ENCODE data around the gene TNFSF13B. TPM values are rescaled to one million over a fixed set of nuclear protein-coding genes. Genes with fewer than 3 reads are reported as not detected.
A peak's percentile ranks its signal among the peaks of the same experiment; 100 is the strongest.

The TNFSF13B gene
- total and polyA plus RNA-seq, 10 donors: 7.7 to 82.1 (median 31.0) TPM

DNA sequence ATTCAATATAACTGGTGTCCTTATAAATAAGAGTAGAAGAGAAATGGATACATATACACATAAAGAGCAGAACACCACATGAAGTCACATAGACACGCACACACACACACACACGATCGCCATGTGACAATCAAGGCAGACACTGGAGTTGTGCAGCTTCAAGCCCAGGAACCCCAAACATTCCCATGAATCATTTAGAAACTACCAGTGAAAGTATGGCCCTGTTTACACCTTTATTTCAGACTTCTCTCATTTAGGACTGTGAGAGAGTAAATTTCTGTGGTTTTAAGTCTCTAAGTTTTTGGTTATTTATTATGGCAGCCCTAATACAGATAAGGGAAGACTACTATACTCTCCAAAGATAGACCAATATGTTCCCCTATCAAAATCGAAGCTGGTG is 20.4 kb upstream of the TNFSF13B start:
- no peak overlapping the region for H3K27ac ChIP-seq
- DNase-seq: no peak
- TF ChIP-seq POLR2AphosphoS5 (IDR thresholded peaks at IDR 0.05) (no peak), POLR2A (IDR thresholded peaks at IDR 0.05) (no peak)
- TF ChIP-seq, protein P1, sequence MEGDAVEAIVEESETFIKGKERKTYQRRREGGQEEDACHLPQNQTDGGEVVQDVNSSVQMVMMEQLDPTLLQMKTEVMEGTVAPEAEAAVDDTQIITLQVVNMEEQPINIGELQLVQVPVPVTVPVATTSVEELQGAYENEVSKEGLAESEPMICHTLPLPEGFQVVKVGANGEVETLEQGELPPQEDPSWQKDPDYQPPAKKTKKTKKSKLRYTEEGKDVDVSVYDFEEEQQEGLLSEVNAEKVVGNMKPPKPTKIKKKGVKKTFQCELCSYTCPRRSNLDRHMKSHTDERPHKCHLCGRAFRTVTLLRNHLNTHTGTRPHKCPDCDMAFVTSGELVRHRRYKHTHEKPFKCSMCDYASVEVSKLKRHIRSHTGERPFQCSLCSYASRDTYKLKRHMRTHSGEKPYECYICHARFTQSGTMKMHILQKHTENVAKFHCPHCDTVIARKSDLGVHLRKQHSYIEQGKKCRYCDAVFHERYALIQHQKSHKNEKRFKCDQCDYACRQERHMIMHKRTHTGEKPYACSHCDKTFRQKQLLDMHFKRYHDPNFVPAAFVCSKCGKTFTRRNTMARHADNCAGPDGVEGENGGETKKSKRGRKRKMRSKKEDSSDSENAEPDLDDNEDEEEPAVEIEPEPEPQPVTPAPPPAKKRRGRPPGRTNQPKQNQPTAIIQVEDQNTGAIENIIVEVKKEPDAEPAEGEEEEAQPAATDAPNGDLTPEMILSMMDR (IDR thresholded peaks at IDR 0.05 in 8 of 11, conservative IDR thresholded peaks at IDR 0.05 in 3 of 11): no peak
- intact Hi-C loops (cut with DNase I; ENCODE audit: low total_unique reads): no loop called here
- peaks cover 0 to 50% (median 34%) of the 10 kb centered on the region in 8 donors for H3K9me3 ChIP-seq
- H3K4me3 ChIP-seq: no peak overlapping the region
- no peaks in the 10 kb centered on the region for H3K4me1 ChIP-seq
- no peaks in the 10 kb centered on the region for H3K36me3 ChIP-seq
- WGBS, 5 donors: 64 to 73% (median 66%) methylated on average over 4 of the region's 4 CpGs
- H3K27me3 ChIP-seq (replicated peaks in 1 of 7): no peaks in the 10 kb centered on the region

DNA sequence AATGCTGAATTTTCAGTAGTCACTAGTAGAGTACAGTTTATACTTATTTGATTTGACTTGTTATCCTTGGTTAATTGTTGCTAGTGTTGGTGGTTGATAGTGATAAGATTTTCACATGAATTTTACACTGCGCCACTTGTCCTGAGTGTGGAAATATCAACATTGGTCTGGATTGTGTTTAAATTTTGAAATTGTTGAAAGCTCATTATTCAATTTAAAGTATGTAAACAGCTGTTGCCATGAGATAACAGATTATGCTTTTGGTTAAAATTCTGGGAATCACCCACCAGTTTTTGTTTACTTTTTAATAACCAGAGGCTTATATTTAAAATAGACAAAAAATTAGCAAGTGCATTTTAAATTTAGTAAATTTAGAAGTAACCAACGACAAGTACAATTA is 12.3 kb upstream of the TNFSF13B start:
- no peak overlapping the region for H3K4me3 ChIP-seq
- DNase-seq: no peak
- H3K9me3 ChIP-seq: peaks cover 0 to 8% (median 0%) of the 10 kb centered on the region in 8 donors
- no peaks in the 10 kb centered on the region for H3K36me3 ChIP-seq
- H3K27ac ChIP-seq: no peak overlapping the region
- no peak for TF ChIP-seq POLR2AphosphoS5 (IDR thresholded peaks at IDR 0.05)
- no peak for TF ChIP-seq POLR2A (IDR thresholded peaks at IDR 0.05)
- TF ChIP-seq, protein P1 (IDR thresholded peaks at IDR 0.05 in 8 of 11, conservative IDR thresholded peaks at IDR 0.05 in 3 of 11): no peak
- no peaks in the 10 kb centered on the region for H3K4me1 ChIP-seq
- intact Hi-C loops (cut with DNase I; ENCODE audit: low total_unique reads): no loop called here
- no peaks in the 10 kb centered on the region for H3K27me3 ChIP-seq (replicated peaks in 1 of 7)
- 82 to 90% (median 85%) methylated on average over 2 of the region's 2 CpGs for WGBS, 5 donors

- no peaks in the 10 kb centered on the region for H3K9me3 ChIP-seq
- no peaks in the 10 kb centered on the region for H3K36me3 ChIP-seq
- 78 to 88% (median 84%) methylated on average over 9 of the region's 9 CpGs for WGBS, 5 donors
- no peaks in the 10 kb centered on the region for H3K27me3 ChIP-seq (replicated peaks in 1 of 7)
- no peak for DNase-seq
- H3K4me1 ChIP-seq: peaks cover 3 to 32% (median 22%) of the 10 kb centered on the region in 6 donors
- TF ChIP-seq, protein P1 (IDR thresholded peaks at IDR 0.05 in 8 of 11, conservative IDR thresholded peaks at IDR 0.05 in 3 of 11): no peak
- TF ChIP-seq POLR2A (IDR thresholded peaks at IDR 0.05) (no peak), POLR2AphosphoS5 (IDR thresholded peaks at IDR 0.05) (no peak)
- no peak overlapping the region for H3K27ac ChIP-seq
- intact Hi-C loops (cut with DNase I; ENCODE audit: low total_unique reads): no loop called here
- no peak overlapping the region for H3K4me3 ChIP-seq
Observed at GRCh38 chr13:108263621-108264355, 5.7 kb upstream of the TNFSF13B start.

DNA sequence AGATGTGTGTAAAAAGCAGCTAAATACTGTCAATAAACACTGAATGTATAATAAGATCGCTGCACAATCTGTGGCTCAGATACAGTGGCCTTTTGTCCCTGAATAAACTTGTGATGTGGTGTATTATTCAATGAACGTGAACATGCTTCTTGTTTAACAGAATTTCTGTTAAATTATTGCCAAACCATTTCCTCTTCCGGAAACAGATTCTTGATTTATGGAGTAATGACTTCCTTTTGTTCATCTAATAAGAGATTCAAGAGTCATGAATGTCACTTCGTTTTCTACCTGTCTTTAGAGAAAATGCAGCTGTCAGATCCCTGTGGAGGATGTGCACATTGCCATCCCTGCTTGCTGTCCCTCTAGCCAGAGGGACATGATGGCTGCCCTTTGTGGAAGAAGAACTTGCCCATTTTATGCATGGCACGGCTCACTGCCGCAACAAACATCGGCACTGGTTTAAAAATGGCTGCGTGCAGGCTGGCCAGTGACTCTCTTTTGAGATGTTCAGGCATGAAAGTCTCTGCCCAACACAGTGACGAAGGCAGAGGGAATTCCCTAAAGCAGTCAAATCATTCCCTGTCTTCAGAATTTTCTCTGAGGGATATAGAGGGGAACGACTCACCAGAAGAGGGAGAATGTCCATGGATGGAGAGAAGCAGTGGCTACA is 3.1 kb upstream of the TNFSF13B start:
- H3K4me3 ChIP-seq: peak overlapping the region in 1 of 8 donors; percentile 68
- H3K27ac ChIP-seq: peak overlapping the region; percentile 22 to 96 (median 88)
- TF ChIP-seq POLR2A (IDR thresholded peaks at IDR 0.05) (no peak), POLR2AphosphoS5 (IDR thresholded peaks at IDR 0.05) (peak in 1 of 3 donors; percentile 20)
- TF ChIP-seq, protein P1 (IDR thresholded peaks at IDR 0.05 in 8 of 11, conservative IDR thresholded peaks at IDR 0.05 in 3 of 11): no peak
- intact Hi-C loops (cut with DNase I; ENCODE audit: low total_unique reads): no loop called here
- peaks cover 11 to 58% (median 45%) of the 10 kb centered on the region in 6 donors for H3K4me1 ChIP-seq
- peak; percentile 72 for DNase-seq
- WGBS, 5 donors: 22 to 32% (median 24%) methylated on average over 10 of the region's 10 CpGs
- no peaks in the 10 kb centered on the region for H3K36me3 ChIP-seq
- no peaks in the 10 kb centered on the region for H3K27me3 ChIP-seq (replicated peaks in 1 of 7)
- H3K9me3 ChIP-seq: no peaks in the 10 kb centered on the region

Measured in spleen (tissue), 11 donors.